Pons (tissue), 1 donor: ENCODE measurements around the gene USP20.

ENCODE experiments used
- DNase-seq: peaks from one replicate; pipeline ENCODE4 v3.0.0-alpha.2; 2016; ENCODE audit warnings: low spot score

Gene USP20

GRCh38 chr9:129857207-129857606 is 21.9 kb downstream of the USP20 start:
- no peak for DNase-seq

GRCh38 chr9:129858167-129858962 is 23.1 kb downstream of the USP20 start:
- no peak for DNase-seq

- no peak for DNase-seq
These were observed 25.6 kb downstream of the USP20 start for GRCh38 chr9:129860653-129861446.

- no peak for DNase-seq
These were observed 26.2 kb downstream of the USP20 start for GRCh38 chr9:129861447-129861827.

GRCh38 chr9:129863059-129863690 is 27.9 kb downstream of the USP20 start:
- DNase-seq = no peak

GRCh38 chr9:129864991-129865647 is 29.9 kb downstream of the USP20 start:
- no peak for DNase-seq

- no peak for DNase-seq
These were observed 30.5 kb downstream of the USP20 start for GRCh38 chr9:129865668-129866320.

GRCh38 chr9:129866394-129867135 is 31.3 kb downstream of the USP20 start:
- DNase-seq = peak; percentile 36

- DNase-seq = no peak
These were observed 32.1 kb downstream of the USP20 start for GRCh38 chr9:129867136-129868022.

- DNase-seq = no peak
These were observed 33.0 kb downstream of the USP20 start for GRCh38 chr9:129868023-129868871.

GRCh38 chr9:129868872-129869486 is 33.7 kb downstream of the USP20 start:
- no peak for DNase-seq

- no peak for DNase-seq
These were observed 34.6 kb downstream of the USP20 start for GRCh38 chr9:129869585-129870501.

GRCh38 chr9:129871046-129871445 is 35.8 kb downstream of the USP20 start:
- no peak for DNase-seq

- no peak for DNase-seq
These were observed 38.4 kb downstream of the USP20 start for GRCh38 chr9:129873563-129874190.

- no peak for DNase-seq
These were observed 39.2 kb downstream of the USP20 start for GRCh38 chr9:129874261-129875101.

- DNase-seq = no peak
These were observed 39.9 kb downstream of the USP20 start for GRCh38 chr9:129875181-129875611.
